ENCODE data around the gene CCDC51.

GRCh38 chr3:48423241-48423882, 16.6 kb downstream of the CCDC51 start:
- TF ChIP-seq ESRRG (CRISPR knock-in tag; IDR thresholded peaks at IDR 0.05) (no peak), PATZ1 (CRISPR knock-in tag; IDR thresholded peaks at IDR 0.05; ENCODE audit: borderline replicate concordance) (no peak), ZFP3 (CRISPR knock-in tag; IDR thresholded peaks at IDR 0.05) (no peak), CREB5 (CRISPR knock-in tag; IDR thresholded peaks at IDR 0.05; ENCODE audit: low read depth) (no peak), ARNTL (CRISPR knock-in tag; IDR thresholded peaks at IDR 0.05; ENCODE audit: borderline replicate concordance, low read depth) (no peak), PPARA (CRISPR knock-in tag; IDR thresholded peaks at IDR 0.05; ENCODE audit: borderline replicate concordance) (no peak), ZNF8 (CRISPR knock-in tag; IDR thresholded peaks at IDR 0.05) (no peak), BACH2 (CRISPR knock-in tag; IDR thresholded peaks at IDR 0.05; ENCODE audit: borderline replicate concordance) (no peak), RARB (CRISPR knock-in tag; IDR thresholded peaks at IDR 0.05) (no peak), ZNF70 (CRISPR knock-in tag; IDR thresholded peaks at IDR 0.05) (no peak), ZFP30 (CRISPR knock-in tag; IDR thresholded peaks at IDR 0.05) (no peak), CSRNP3 (CRISPR knock-in tag; IDR thresholded peaks at IDR 0.05) (no peak)

Data from SK-N-SH treated with all-trans-retinoic acid at 6 μM for 48 hours (cell line).